B cell (primary cell): Measurements from ENCODE around the gene KLHL20. TPM values are rescaled to one million over a fixed set of nuclear protein-coding genes. Genes with fewer than 3 reads are reported as not detected.

ENCODE experiments used
- ATAC-seq: fragments of 200-7000 bp; cut with Tn5 transposase; one replicate; pipeline ENCODE4 v1.10.0; 2021; ENCODE audit warnings: low read depth, mild to moderate bottlenecking, moderate number of reproducible peaks, moderate library complexity
- CTCF ChIA-PET: fragments of 350-600 bp; sonication (Branson Sonifier 250); formaldehyde crosslinking; loops from one replicate; lab custom pipeline; 2021; ENCODE audit warnings: antibody characterized with exemption, inconsistent platforms; lab: Charles Lee
- POLR2A ChIA-PET: fragments of 350-600 bp; sonication (Branson Sonifier 250); formaldehyde crosslinking; loops from one replicate; lab custom pipeline; 2021; ENCODE audit warnings: antibody characterized with exemption; lab: Charles Lee
- DNase-seq: peaks from one replicate; pipeline ENCODE4 v3.0.0; 2013
- H2AFZ ChIP-seq: 2 replicates; pipeline ENCODE4 v1.6.1; 2012; ENCODE audit warnings: mild to moderate bottlenecking, low read depth, low read length; ENCODE audit not compliant: insufficient read depth, poor library complexity, severe bottlenecking
- H3K27ac ChIP-seq, 2 donors: 1 replicate in 1 of 2; 2 replicates in 1 of 2; pipeline ENCODE4 v1.5.1; 2012 to 2013; ENCODE audit warnings: low read length in 2 of 2, mild to moderate bottlenecking in 2 of 2, moderate library complexity in 1 of 2
- H3K27me3 ChIP-seq, 4 experiments: fragments of 200-600 bp in 1 of 4; sonication (generic) in 1 of 4; replicated peaks in 1 of 4; 1 replicate in 2 of 4; 2 replicates in 2 of 4; pipeline versions ENCODE4 v1.6.1 to v1.7.0; 2013 to 2016; ENCODE audit warnings: low read length in 3 of 4, mild to moderate bottlenecking in 2 of 4, mixed read lengths in 1 of 4, moderate library complexity in 1 of 4; ENCODE audit not compliant: insufficient read depth in 4 of 4, control insufficient read depth in 3 of 4; ENCODE audit errors: control extremely low read depth in 1 of 4
- H3K36me3 ChIP-seq, 2 experiments: replicated peaks in 1 of 2; 1 replicate in 1 of 2; 2 replicates in 1 of 2; pipeline versions ENCODE4 v1.6.1 to v1.7.1; 2013; ENCODE audit warnings: low read length in 1 of 2; ENCODE audit not compliant: insufficient read depth in 2 of 2, control insufficient read depth in 1 of 2; ENCODE audit errors: control extremely low read depth in 1 of 2, extremely low read depth in 1 of 2
- H3K4me1 ChIP-seq, 2 donors: fragments of 200-600 bp in 1 of 2; sonication (generic) in 1 of 2; 1 replicate in 1 of 2; 2 replicates in 1 of 2; pipeline versions ENCODE4 v1.5.1 to v1.6.1; 2013 to 2017; ENCODE audit warnings: low read length in 2 of 2; ENCODE audit not compliant: control insufficient read depth in 2 of 2, insufficient read depth in 2 of 2
- H3K4me2 ChIP-seq: replicated peaks from 2 replicates; pipeline ENCODE3; 2012; ENCODE audit warnings: mild to moderate bottlenecking, low read depth, low read length; ENCODE audit not compliant: poor library complexity, severe bottlenecking
- H3K4me3 ChIP-seq, 5 experiments: fragments of 200-600 bp in 1 of 5; sonication (generic) in 1 of 5; 1 replicate in 3 of 5; 2 replicates in 2 of 5; pipeline versions ENCODE4 v1.5.1 to v1.7.0; 2011 to 2016; ENCODE audit warnings: low read length in 4 of 5, mild to moderate bottlenecking in 4 of 5, low read depth in 2 of 5, control low read depth in 1 of 5, moderate library complexity in 1 of 5; ENCODE audit not compliant: insufficient read depth in 1 of 5; ENCODE audit errors: control extremely low read depth in 1 of 5, extremely low read depth in 1 of 5
- H3K79me2 ChIP-seq: fragments of 200-600 bp; sonication (generic); one replicate; pipeline ENCODE4 v1.6.0; 2016; ENCODE audit warnings: low read length; ENCODE audit not compliant: control insufficient read depth, insufficient read depth
- H3K9ac ChIP-seq: fragments of 200-600 bp; sonication (generic); 2 replicates; pipeline ENCODE4 v1.6.1; 2017; ENCODE audit warnings: mild to moderate bottlenecking, low read length, moderate library complexity
- H3K9me3 ChIP-seq, 3 donors: one replicate each; pipeline versions ENCODE4 v1.6.1 to v1.7.1; 2013; ENCODE audit warnings: low read length in 2 of 3; ENCODE audit not compliant: control insufficient read depth in 2 of 3, insufficient read depth in 1 of 3; ENCODE audit errors: control extremely low read depth in 1 of 3
- H4K20me1 ChIP-seq: 2 replicates; pipeline ENCODE4 v1.6.0; 2012; ENCODE audit warnings: mild to moderate bottlenecking, low read length; ENCODE audit not compliant: insufficient read depth, control insufficient read depth, poor library complexity, severe bottlenecking
- H3K27ac Mint-ChIP-seq: one replicate; pipeline ENCODE4 v1.8.0; 2021; ENCODE audit warnings: mixed read lengths
- H3K27me3 Mint-ChIP-seq: one replicate; pipeline ENCODE4 v1.8.0; 2021; ENCODE audit warnings: mixed read lengths
- H3K4me1 Mint-ChIP-seq: one replicate; pipeline ENCODE4 v1.8.0; 2021; ENCODE audit warnings: mixed read lengths
- H3K4me3 Mint-ChIP-seq: one replicate; pipeline ENCODE4 v1.8.0; 2021; ENCODE audit warnings: mixed read lengths
- H3K9me3 Mint-ChIP-seq: one replicate; pipeline ENCODE4 v1.8.0; 2022; ENCODE audit warnings: mixed read lengths; ENCODE audit not compliant: insufficient read depth
- EZH2 ChIP-seq: IDR thresholded peaks from 2 replicates; pipeline ENCODE4 v1.6.1; 2012; ENCODE audit warnings: borderline replicate concordance, low read depth, mild to moderate bottlenecking, moderate library complexity, low read length; ENCODE audit not compliant: insufficient read depth, poor library complexity, severe bottlenecking
- WGBS: methylation state at CpG from one replicate; pipeline ENCODE4 v1.1.5; 2013; ENCODE audit warnings: missing lambda C conversion rate; ENCODE audit not compliant: insufficient coverage; 5-methylcytosine and 5-hydroxymethylcytosine counted together
- intact Hi-C: fragments of 100-400 bp; cut with micrococcal nuclease; formaldehyde crosslinking; loops from one replicate; pipeline ENCODE4 v1.10.0; 2022
- polyA plus RNA-seq: library from polyadenylated mRNA; depleted of rRNA; stranded (reverse); fragments of >200 nt; gene quantifications from 2 replicates; pipeline ENCODE4 v1.2.3, GENCODE V29; 2012
- total RNA-seq, 2 donors: library from RNA; stranded (reverse); fragments of 120-200 nt in 1 of 2; gene quantifications; 1 replicate in 1 of 2; 2 replicates in 1 of 2; pipeline versions ENCODE4 v1.2.3 to v1.2.4, GENCODE V29; 2013 to 2022
- TF ChIP-seq, protein P1 (sequence below): fragments of 200-600 bp; IDR thresholded peaks from one replicate; pipeline ENCODE4 v1.8.0; 2022; ENCODE audit warnings: antibody characterized with exemption, mild to moderate bottlenecking

Gene KLHL20
- total and polyA plus RNA-seq, 2 donors (not counting 1 experiment from before 2014, with no cell fraction given), result 8.9 to 32.2 TPM

GRCh38 chr1:173818459-173818858 is 103.7 kb downstream of the KLHL20 start:
- no peaks in the 10 kb centered on the region for H3K27me3 Mint-ChIP-seq
- no peak overlapping the region for H3K4me2 ChIP-seq
- peaks cover 6 to 7% of the 10 kb centered on the region in 2 experiments for H3K36me3 ChIP-seq
- 67% methylated on average over 1 of the region's 1 CpG for WGBS
- H3K79me2 ChIP-seq, result peaks cover 66% of the 10 kb centered on the region
- DNase-seq (no peak), ATAC-seq (no peak)
- peaks cover 4 to 5% of the 10 kb centered on the region in 2 donors for H3K4me1 ChIP-seq
- H3K27me3 ChIP-seq, result no peaks in the 10 kb centered on the region
- H3K9me3 Mint-ChIP-seq, result no peaks in the 10 kb centered on the region
- H3K27ac ChIP-seq, result no peak overlapping the region
- no peak overlapping the region for H3K4me3 ChIP-seq
- H3K4me3 Mint-ChIP-seq, result no peak overlapping the region
- H4K20me1 ChIP-seq, result no peaks in the 10 kb centered on the region
- no peaks in the 10 kb centered on the region for H3K9me3 ChIP-seq
- ChIA-PET POLR2A (no interaction called here), CTCF (interaction anchor here (1.4 kb wide), 1 partner anchor 616 kb away, joined by 3 read pairs; no protein-coding TSS in a partner anchor)
- no peak overlapping the region for H3K27ac Mint-ChIP-seq
- H3K9ac ChIP-seq, result no peak overlapping the region
- TF ChIP-seq, protein P1, sequence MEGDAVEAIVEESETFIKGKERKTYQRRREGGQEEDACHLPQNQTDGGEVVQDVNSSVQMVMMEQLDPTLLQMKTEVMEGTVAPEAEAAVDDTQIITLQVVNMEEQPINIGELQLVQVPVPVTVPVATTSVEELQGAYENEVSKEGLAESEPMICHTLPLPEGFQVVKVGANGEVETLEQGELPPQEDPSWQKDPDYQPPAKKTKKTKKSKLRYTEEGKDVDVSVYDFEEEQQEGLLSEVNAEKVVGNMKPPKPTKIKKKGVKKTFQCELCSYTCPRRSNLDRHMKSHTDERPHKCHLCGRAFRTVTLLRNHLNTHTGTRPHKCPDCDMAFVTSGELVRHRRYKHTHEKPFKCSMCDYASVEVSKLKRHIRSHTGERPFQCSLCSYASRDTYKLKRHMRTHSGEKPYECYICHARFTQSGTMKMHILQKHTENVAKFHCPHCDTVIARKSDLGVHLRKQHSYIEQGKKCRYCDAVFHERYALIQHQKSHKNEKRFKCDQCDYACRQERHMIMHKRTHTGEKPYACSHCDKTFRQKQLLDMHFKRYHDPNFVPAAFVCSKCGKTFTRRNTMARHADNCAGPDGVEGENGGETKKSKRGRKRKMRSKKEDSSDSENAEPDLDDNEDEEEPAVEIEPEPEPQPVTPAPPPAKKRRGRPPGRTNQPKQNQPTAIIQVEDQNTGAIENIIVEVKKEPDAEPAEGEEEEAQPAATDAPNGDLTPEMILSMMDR, result no peak
- TF ChIP-seq EZH2, result no peak
- no peak overlapping the region for H2AFZ ChIP-seq
- intact Hi-C loops, result no loop called here
- peaks cover 13% of the 10 kb centered on the region for H3K4me1 Mint-ChIP-seq

DNA sequence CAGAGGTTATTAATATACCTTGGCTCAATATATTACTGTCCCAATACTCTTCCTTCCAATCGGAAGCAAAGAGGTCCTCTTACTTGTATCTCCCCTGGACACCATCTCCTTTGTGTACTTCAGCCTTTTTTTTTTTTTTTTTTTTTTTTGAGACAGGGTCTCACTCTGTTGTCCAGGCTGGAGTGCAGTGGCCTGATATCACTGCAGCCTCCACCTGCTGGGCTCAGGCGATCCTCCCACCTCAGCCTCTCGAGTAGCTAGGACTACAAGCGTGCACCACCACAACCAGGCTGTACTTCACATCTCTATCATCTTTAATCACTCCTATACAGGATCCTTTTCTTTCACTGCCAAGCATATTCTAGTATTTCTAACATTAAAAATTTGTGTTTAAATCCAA is 106.9 kb downstream of the KLHL20 start:
- H3K27ac ChIP-seq, result no peak overlapping the region
- no peak for DNase-seq
- no peaks in the 10 kb centered on the region for H4K20me1 ChIP-seq
- H3K36me3 ChIP-seq, result peaks cover 7% of the 10 kb centered on the region in 2 experiments
- intact Hi-C loops, result no loop called here
- Mint-ChIP-seq H3K4me3 (no peak overlapping the region), H3K27ac (no peak overlapping the region), H3K27me3 (no peaks in the 10 kb centered on the region), H3K4me1 (peaks cover 21% of the 10 kb centered on the region), H3K9me3 (no peaks in the 10 kb centered on the region)
- ChIA-PET CTCF (no interaction called here), POLR2A (no interaction called here)
- TF ChIP-seq, protein P1, result no peak
- TF ChIP-seq EZH2, result no peak
- H2AFZ ChIP-seq, result no peak overlapping the region
- H3K79me2 ChIP-seq, result peaks cover 60% of the 10 kb centered on the region
- H3K9me3 ChIP-seq, result no peaks in the 10 kb centered on the region
- ATAC-seq, result no peak
- peaks cover 8 to 18% of the 10 kb centered on the region in 2 donors for H3K4me1 ChIP-seq
- H3K4me2 ChIP-seq, result no peak overlapping the region
- WGBS, result 100% methylated on average over 2 of the region's 4 CpGs
- no peaks in the 10 kb centered on the region for H3K27me3 ChIP-seq
- H3K9ac ChIP-seq, result no peak overlapping the region
- H3K4me3 ChIP-seq, result no peak overlapping the region
